Heart left ventricle (tissue), 16 donors: Measurements from ENCODE around the gene SORBS1. TPM values are rescaled to one million over a fixed set of nuclear protein-coding genes. Genes with fewer than 3 reads are reported as not detected.
A peak's percentile ranks its signal among the peaks of the same experiment; 100 is the strongest.

ENCODE experiments used
- ATAC-seq, 4 donors: fragments of 200-7000 bp; cut with Tn5 transposase; one replicate each; pipeline ENCODE4 v1.9.1; 2020 to 2022; ENCODE audit warnings: moderate library complexity in 4 of 4, mild to moderate bottlenecking in 3 of 4, moderate number of reproducible peaks in 1 of 4
- DNase-seq, 5 donors: peaks; one replicate each; pipeline ENCODE4 v3.0.0-alpha.2; 2020
- H3K27ac ChIP-seq, 12 donors: fragments of 200-600 bp; sonication (generic) in 4 of 12; one replicate each; pipeline versions ENCODE4 v1.5.0 to v1.8.0; 2016 to 2022; ENCODE audit warnings: mild to moderate bottlenecking in 2 of 12
- H3K27me3 ChIP-seq, 9 donors: fragments of 200-600 bp; sonication (generic) in 2 of 9; one replicate each; pipeline versions ENCODE4 v1.5.1 to v1.8.0; 2016 to 2022; ENCODE audit warnings: mild to moderate bottlenecking in 3 of 9
- H3K36me3 ChIP-seq, 9 donors: fragments of 200-600 bp; sonication (generic) in 2 of 9; one replicate each; pipeline versions ENCODE4 v1.5.0 to v1.8.0; 2018 to 2022; ENCODE audit warnings: mild to moderate bottlenecking in 2 of 9
- H3K4me1 ChIP-seq, 12 donors: fragments of 200-600 bp; sonication (generic) in 4 of 12; one replicate each; pipeline versions ENCODE4 v1.5.0 to v1.8.0; 2016 to 2022; ENCODE audit warnings: mild to moderate bottlenecking in 3 of 12
- H3K4me3 ChIP-seq, 12 donors: fragments of 200-600 bp; sonication (generic) in 4 of 12; one replicate each; pipeline versions ENCODE4 v1.5.0 to v1.8.0; 2017 to 2022; ENCODE audit warnings: mild to moderate bottlenecking in 9 of 12, moderate library complexity in 4 of 12
- H3K9me3 ChIP-seq, 12 donors: fragments of 200-600 bp; sonication (generic) in 4 of 12; one replicate each; pipeline versions ENCODE4 v1.5.0 to v1.8.0; 2016 to 2022; ENCODE audit warnings: mild to moderate bottlenecking in 1 of 12
- POLR2A ChIP-seq, 2 donors: fragments of 450-650 bp; IDR thresholded peaks; one replicate each; pipeline ENCODE4 v1.6.1; 2017; ENCODE audit warnings: antibody characterized with exemption in 2 of 2, mild to moderate bottlenecking in 2 of 2, moderate library complexity in 2 of 2
- WGBS, 4 donors: extraction: QIAGEN DNeasy Blood & Tissue Kit in 2 of 4; methylation state at CpG; one replicate each; pipeline versions ENCODE4 v1.1.5 to v1.1.7; 2013 to 2018; 5-methylcytosine and 5-hydroxymethylcytosine counted together
- intact Hi-C, 10 donors: fragments of 100-400 bp; cut with DNase I; formaldehyde crosslinking; loops; one replicate each; pipeline versions ENCODE4 v1.11.1 to v1.14.2; 2022
- polyA plus RNA-seq, 2 donors: library from polyadenylated mRNA; stranded (reverse); fragments of 200-250 nt; gene quantifications; one replicate each; pipeline ENCODE4 v1.2.3, GENCODE V29; 2013
- total RNA-seq, 9 donors: library from RNA; depleted of rRNA in 2 of 9; stranded (reverse); fragments of >200 nt in 2 of 9; fragmentation: NEBNext Ultra II Directional in 3 of 9; extraction: Animal tissue kit (Norgen Biotek cat#: 25700) in 3 of 9; gene quantifications; one replicate each; pipeline versions ENCODE4 v1.1.0 to v1.2.4, GENCODE V29; 2016 to 2023
- TF ChIP-seq, protein P1 (sequence below), 12 donors: fragments of 200-600 bp; sonication (generic) in 4 of 12; IDR thresholded peaks; one replicate each; pipeline versions ENCODE4 v1.5.0 to v1.8.0; 2018 to 2022; ENCODE audit warnings: antibody characterized with exemption in 12 of 12, mild to moderate bottlenecking in 5 of 12
- donor health status: ischemic (EF 13 %, LVEDD 7.1; RV severe dilation, severe dysfunction).
- donor health status: healthy with polysubstance abuse.
- donor health status: DM: no; HTN: yes; CAD: no.
- donor health status: DM: no; HTN: no; CAD: no.
- donor health status: ischemic (EF 25% LVEDD 6.9; RV normal size, moderate dysfunction).
- donor health status: ischemic (EF 25% LVEDD 5.7; RV mildly dilated, moderate dysfunction).
- donor health status: healthy.
- donor health status: DM: yes; HTN: yes; CAD: no.
- donor health status: ischemic (EF 35%, LVEDD 5.7; RV mildly dilated, moderate dysfunction).
- donor health status: nonischemic (EF 11% LVEDD 7.7; RV severe dilation, severe dysfunction).
- donor health status: DM: yes; HTN: yes; CAD: no.
- donor health status: PGD.
- donor health status: ischemic (EF 29% LVEDD 5.4; RV normal size, mild dysfunction).
- donor health status: nonischemic (EF 23%, LVEDD 6.1; RV moderate dilation, normal function).

The SORBS1 gene
- total and polyA plus RNA-seq, 11 donors = 355 to 1,440 (median 886) TPM

DNA sequence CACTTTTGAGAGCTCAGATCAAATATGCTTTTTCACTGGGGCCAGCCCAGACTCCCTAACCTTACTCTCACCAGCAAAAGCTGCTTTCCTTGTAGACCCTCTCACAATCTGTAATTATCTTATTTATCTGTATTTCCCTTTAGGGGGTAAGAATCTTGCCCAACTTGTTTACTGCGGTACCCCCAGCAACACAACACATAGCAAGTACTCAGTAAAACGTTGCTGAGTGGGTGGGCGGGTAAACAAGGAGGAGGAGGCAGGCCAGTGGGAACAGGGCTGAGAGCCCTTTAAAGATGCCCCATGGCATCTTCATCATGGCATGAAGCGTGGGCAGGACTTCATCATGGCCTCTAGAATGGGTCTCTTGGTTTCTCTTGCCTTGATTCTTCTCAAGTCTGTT, 64.2 kb downstream of the SORBS1 start:
- no peaks in the 10 kb centered on the region for H3K27me3 ChIP-seq
- peaks cover 3 to 92% (median 38%) of the 10 kb centered on the region in 12 donors for H3K4me1 ChIP-seq
- ATAC-seq (no peak), DNase-seq (no peak)
- 54 to 69% (median 56%) methylated on average over 4 of the region's 4 CpGs for WGBS, 4 donors
- intact Hi-C loops = no loop called here
- peak overlapping the region in 8 of 12 donors; percentile 6 to 91 (median 30) for H3K27ac ChIP-seq
- H3K9me3 ChIP-seq = no peaks in the 10 kb centered on the region
- TF ChIP-seq, protein P1, sequence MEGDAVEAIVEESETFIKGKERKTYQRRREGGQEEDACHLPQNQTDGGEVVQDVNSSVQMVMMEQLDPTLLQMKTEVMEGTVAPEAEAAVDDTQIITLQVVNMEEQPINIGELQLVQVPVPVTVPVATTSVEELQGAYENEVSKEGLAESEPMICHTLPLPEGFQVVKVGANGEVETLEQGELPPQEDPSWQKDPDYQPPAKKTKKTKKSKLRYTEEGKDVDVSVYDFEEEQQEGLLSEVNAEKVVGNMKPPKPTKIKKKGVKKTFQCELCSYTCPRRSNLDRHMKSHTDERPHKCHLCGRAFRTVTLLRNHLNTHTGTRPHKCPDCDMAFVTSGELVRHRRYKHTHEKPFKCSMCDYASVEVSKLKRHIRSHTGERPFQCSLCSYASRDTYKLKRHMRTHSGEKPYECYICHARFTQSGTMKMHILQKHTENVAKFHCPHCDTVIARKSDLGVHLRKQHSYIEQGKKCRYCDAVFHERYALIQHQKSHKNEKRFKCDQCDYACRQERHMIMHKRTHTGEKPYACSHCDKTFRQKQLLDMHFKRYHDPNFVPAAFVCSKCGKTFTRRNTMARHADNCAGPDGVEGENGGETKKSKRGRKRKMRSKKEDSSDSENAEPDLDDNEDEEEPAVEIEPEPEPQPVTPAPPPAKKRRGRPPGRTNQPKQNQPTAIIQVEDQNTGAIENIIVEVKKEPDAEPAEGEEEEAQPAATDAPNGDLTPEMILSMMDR (IDR thresholded peaks at IDR 0.05) = no peak
- no peak for TF ChIP-seq POLR2A (IDR thresholded peaks at IDR 0.05)
- H3K36me3 ChIP-seq = peaks cover 0 to 9% (median 0%) of the 10 kb centered on the region in 9 donors
- no peak overlapping the region for H3K4me3 ChIP-seq

DNA sequence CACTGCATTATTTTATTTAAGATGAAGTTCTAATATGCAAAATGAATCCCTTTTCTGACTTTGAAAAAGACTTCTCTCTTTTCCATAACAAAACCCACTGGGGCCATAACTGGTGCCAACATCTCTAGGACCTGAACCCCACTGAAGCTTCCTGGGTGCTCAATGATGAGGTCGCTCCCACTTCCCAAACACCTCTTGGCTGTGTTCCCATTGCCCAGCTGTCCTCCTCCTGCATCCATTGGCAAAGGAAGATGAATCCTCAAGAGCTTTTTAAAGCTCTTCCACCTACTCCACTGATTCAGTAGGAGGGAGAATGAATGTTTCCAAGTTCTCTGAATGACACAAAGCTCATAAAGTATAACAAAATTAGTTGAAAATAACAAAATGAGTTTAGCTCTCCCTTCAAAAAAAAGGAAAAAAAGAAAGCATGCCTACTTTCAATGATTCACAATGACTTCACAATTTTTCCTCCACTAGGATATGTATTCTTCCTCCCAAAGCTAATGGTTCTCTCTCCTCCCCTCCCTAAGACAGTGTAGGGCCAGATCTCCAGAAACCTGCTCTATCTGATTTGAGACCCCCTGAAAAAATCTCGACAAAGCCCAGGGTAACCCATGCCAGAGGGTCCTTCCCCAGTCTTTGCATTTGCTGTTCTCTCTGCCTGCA, 64.8 kb downstream of the SORBS1 start:
- 66 to 71% (median 69%) methylated on average over 2 of the region's 2 CpGs for WGBS, 4 donors
- peaks cover 3 to 87% (median 35%) of the 10 kb centered on the region in 12 donors for H3K4me1 ChIP-seq
- no peak for ATAC-seq
- TF ChIP-seq, protein P1 (IDR thresholded peaks at IDR 0.05) = no peak
- no peak for TF ChIP-seq POLR2A (IDR thresholded peaks at IDR 0.05)
- no peak for DNase-seq
- no peak overlapping the region for H3K4me3 ChIP-seq
- no peaks in the 10 kb centered on the region for H3K27me3 ChIP-seq
- no peaks in the 10 kb centered on the region for H3K9me3 ChIP-seq
- peak overlapping the region in 8 of 12 donors; percentile 6 to 91 (median 30) for H3K27ac ChIP-seq
- intact Hi-C loops = no loop called here
- peaks cover 0 to 7% (median 0%) of the 10 kb centered on the region in 9 donors for H3K36me3 ChIP-seq

DNA sequence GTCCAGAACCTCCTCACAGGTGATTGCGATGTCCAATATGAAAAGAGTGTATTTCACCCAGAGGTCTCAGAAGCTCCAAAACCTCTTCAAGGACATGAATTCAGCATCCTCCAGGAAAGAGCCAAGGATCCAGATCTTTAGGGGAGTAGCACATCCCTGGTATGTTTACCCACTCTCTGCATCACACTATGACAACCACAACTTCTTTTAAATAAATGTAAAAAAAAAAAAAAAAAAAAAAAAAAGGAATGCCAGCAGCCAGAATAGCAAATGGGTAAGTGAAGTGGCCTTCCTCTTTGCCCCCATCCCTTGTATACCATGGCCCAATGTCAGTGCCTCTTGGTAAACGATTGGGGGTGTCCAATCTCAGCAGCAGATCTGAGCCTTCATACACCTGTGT, 67.3 kb downstream of the SORBS1 start:
- Histone ChIP-seq H3K36me3 (peaks cover 0 to 14% (median 2%) of the 10 kb centered on the region in 9 donors), H3K4me3 (no peak overlapping the region), H3K27me3 (no peaks in the 10 kb centered on the region), H3K27ac (peak overlapping the region in 11 of 12 donors; percentile 39 to 91 (median 66)), H3K4me1 (peaks cover 3 to 92% (median 32%) of the 10 kb centered on the region in 12 donors), H3K9me3 (no peaks in the 10 kb centered on the region)
- WGBS, 4 donors = 71 to 87% (median 84%) methylated on average over 2 of the region's 2 CpGs
- DNase-seq (no peak), ATAC-seq (no peak)
- TF ChIP-seq, protein P1 (IDR thresholded peaks at IDR 0.05) = no peak
- TF ChIP-seq POLR2A (IDR thresholded peaks at IDR 0.05) = no peak
- intact Hi-C loops = no loop called here

DNA sequence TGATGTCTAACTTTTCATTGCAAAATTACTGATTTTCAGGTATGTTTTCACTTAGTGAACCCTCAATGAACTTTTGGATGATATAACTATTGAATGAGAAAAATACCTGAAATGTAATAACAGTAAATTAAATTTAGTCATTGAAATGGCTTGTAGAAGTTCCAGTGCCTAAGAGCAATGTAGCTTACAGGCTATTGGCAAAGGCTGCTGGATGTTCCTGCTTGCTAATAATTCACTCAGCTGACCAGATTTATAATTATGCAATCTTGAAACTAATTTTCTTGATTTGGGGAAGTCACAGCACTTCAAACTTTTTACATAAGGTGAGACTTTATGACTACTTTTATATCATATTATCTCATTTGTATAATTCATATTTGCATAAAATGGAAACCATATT, 73.2 kb downstream of the SORBS1 start:
- no peak for TF ChIP-seq POLR2A (IDR thresholded peaks at IDR 0.05)
- TF ChIP-seq, protein P1 (IDR thresholded peaks at IDR 0.05) = no peak
- ATAC-seq = no peak
- DNase-seq = no peak
- no peak overlapping the region for H3K4me3 ChIP-seq
- H3K36me3 ChIP-seq = peaks cover 0 to 41% (median 7%) of the 10 kb centered on the region in 9 donors
- peak overlapping the region in 9 of 12 donors; percentile 10 to 91 (median 41) for H3K27ac ChIP-seq
- H3K27me3 ChIP-seq = no peaks in the 10 kb centered on the region
- no peaks in the 10 kb centered on the region for H3K9me3 ChIP-seq
- peaks cover under 1 to 74% (median 25%) of the 10 kb centered on the region in 12 donors for H3K4me1 ChIP-seq
- intact Hi-C loops = loop anchor here in 1 of 10 donors (10.0 kb wide), 1 partner anchor 67 kb away; no protein-coding TSS in a partner anchor
